Activated T-cell treated with anti-CD3 and anti-CD28 coated beads, Interleukin-2, amount 50 U/mL, for 4 hours (primary cell): ENCODE measurements around the gene RIN3. TPM values are rescaled to one million over a fixed set of nuclear protein-coding genes. Genes with fewer than 3 reads are reported as not detected.
"Not testable (repeated sequence)": the region's sequence is repeated elsewhere in the genome, so short reads cannot be mapped to it uniquely, and the experiment has no call there.

Experiments used
- ATAC-seq, 2 donors: fragments of 200-7000 bp; cut with Tn5 transposase; one replicate each; pipeline ENCODE4 v1.10.0; 2021
- DNase-seq: peaks from one replicate; pipeline ENCODE4 v3.0.0-alpha.2; 2020
- H3K27me3 Mint-ChIP-seq: one replicate; pipeline ENCODE4 v1.8.0; 2021; ENCODE audit warnings: low read depth, mixed read lengths
- H3K36me3 Mint-ChIP-seq: one replicate; pipeline ENCODE4 v1.8.0; 2022; ENCODE audit warnings: mixed read lengths; ENCODE audit not compliant: insufficient read depth
- H3K4me1 Mint-ChIP-seq: one replicate; pipeline ENCODE4 v1.8.0; 2021; ENCODE audit warnings: low read depth, mixed read lengths
- H3K4me3 Mint-ChIP-seq: one replicate; pipeline ENCODE4 v1.8.0; 2021; ENCODE audit warnings: mild to moderate bottlenecking, moderate library complexity, mixed read lengths
- H3K9me3 Mint-ChIP-seq: one replicate; pipeline ENCODE4 v1.8.0; 2021; ENCODE audit warnings: mixed read lengths
- total RNA-seq, 3 donors: library from RNA; stranded (reverse); gene quantifications; one replicate each; pipeline ENCODE4 v1.2.1, GENCODE V29; 2021

The RIN3 gene
- total RNA-seq, 3 donors from 2014 or later = 14.2 to 24.3 (median 18.5) TPM

DNA sequence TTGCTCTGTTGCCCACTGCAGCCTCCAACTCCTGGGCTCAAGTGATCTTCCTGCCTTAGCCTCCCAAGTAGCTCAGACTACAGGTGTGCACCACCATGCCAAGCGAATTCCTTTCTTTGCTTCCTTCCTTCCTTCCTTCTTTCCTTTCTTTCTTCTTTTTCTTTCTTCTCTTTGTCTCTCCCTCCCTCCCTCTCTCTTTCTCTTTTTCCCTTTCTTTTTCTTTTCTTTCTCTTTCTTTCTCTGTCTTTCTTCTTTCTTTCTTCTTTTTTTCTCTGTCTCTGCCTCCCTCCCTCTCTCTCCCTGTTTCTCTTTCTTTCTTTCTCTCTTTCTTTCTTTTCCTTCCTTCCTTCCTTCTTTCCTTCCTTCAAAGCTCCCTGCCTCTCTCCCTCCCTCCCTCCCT is 182.0 kb downstream of the RIN3 start:
- peaks cover 35% of the 10 kb centered on the region for H3K4me1 Mint-ChIP-seq
- H3K9me3 Mint-ChIP-seq = no peaks in the 10 kb centered on the region
- ATAC-seq (no peak), DNase-seq (no peak)
- no peaks in the 10 kb centered on the region for H3K36me3 Mint-ChIP-seq
- H3K4me3 Mint-ChIP-seq = no peak overlapping the region
- peaks cover 2% of the 10 kb centered on the region for H3K27me3 Mint-ChIP-seq

GRCh38 chr14:92696366-92696765 is 182.8 kb downstream of the RIN3 start:
- no peak for ATAC-seq
- H3K27me3 Mint-ChIP-seq = peaks cover 2% of the 10 kb centered on the region
- H3K9me3 Mint-ChIP-seq = no peaks in the 10 kb centered on the region
- DNase-seq = no peak
- no peak overlapping the region for H3K4me3 Mint-ChIP-seq
- H3K4me1 Mint-ChIP-seq = peaks cover 35% of the 10 kb centered on the region
- H3K36me3 Mint-ChIP-seq = no peaks in the 10 kb centered on the region

- peaks cover 4% of the 10 kb centered on the region for H3K27me3 Mint-ChIP-seq
- H3K4me3 Mint-ChIP-seq = no peak overlapping the region
- ATAC-seq (no peak), DNase-seq (no peak)
- H3K36me3 Mint-ChIP-seq = no peaks in the 10 kb centered on the region
- H3K9me3 Mint-ChIP-seq = no peaks in the 10 kb centered on the region
- H3K4me1 Mint-ChIP-seq = peaks cover 24% of the 10 kb centered on the region
Measured at GRCh38 chr14:92698393-92698792, 184.8 kb downstream of the RIN3 start.

GRCh38 chr14:92701826-92702225 is 188.2 kb downstream of the RIN3 start:
- Mint-ChIP-seq H3K36me3 (peaks cover 4% of the 10 kb centered on the region), H3K27me3 (peaks cover 8% of the 10 kb centered on the region), H3K4me3 (no peak overlapping the region)

GRCh38 chr14:92702441-92702918 is 188.9 kb downstream of the RIN3 start:
- peaks cover under 1% of the 10 kb centered on the region for H3K4me1 Mint-ChIP-seq
- no peak for ATAC-seq
- H3K9me3 Mint-ChIP-seq = no peaks in the 10 kb centered on the region
- H3K36me3 Mint-ChIP-seq = peaks cover 7% of the 10 kb centered on the region
- no peak overlapping the region for H3K4me3 Mint-ChIP-seq
- DNase-seq = no peak
- H3K27me3 Mint-ChIP-seq = peaks cover 8% of the 10 kb centered on the region

More at GRCh38 chr14:92701826-92702225, 188.2 kb downstream of the RIN3 start:
- no peaks in the 10 kb centered on the region for H3K9me3 Mint-ChIP-seq
- DNase-seq = no peak
- peaks cover 5% of the 10 kb centered on the region for H3K4me1 Mint-ChIP-seq
- ATAC-seq = no peak

DNA sequence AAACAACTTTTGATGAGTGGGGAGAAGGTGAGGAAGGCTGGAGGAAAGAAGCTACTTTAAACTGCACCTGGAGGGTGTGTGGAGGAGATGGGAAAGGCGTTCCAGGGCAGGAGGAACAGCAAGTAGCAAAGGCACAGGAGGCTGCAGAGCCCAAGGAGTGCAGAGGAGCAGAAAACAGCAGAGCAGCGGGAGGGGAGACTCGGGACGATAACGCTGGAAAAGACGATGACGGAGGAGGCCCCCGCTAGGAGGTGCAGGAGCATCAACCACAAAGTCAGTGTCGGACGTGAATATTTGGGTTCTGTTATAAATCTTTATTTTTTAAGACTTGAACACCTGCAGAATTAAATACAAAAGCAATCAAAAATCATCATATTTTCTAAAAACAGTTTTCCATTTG is 189.9 kb downstream of the RIN3 start:
- DNase-seq (no peak), ATAC-seq (no peak)
- no peak overlapping the region for H3K4me3 Mint-ChIP-seq
- H3K36me3 Mint-ChIP-seq = peaks cover 7% of the 10 kb centered on the region
- H3K9me3 Mint-ChIP-seq = no peaks in the 10 kb centered on the region
- H3K27me3 Mint-ChIP-seq = peaks cover 8% of the 10 kb centered on the region
- H3K4me1 Mint-ChIP-seq = no peaks in the 10 kb centered on the region

- Mint-ChIP-seq H3K9me3 (no peaks in the 10 kb centered on the region), H3K4me3 (no peak overlapping the region), H3K4me1 (no peaks in the 10 kb centered on the region), H3K27me3 (peaks cover 8% of the 10 kb centered on the region), H3K36me3 (peaks cover 7% of the 10 kb centered on the region)
- DNase-seq = no peak
- no peak for ATAC-seq
Measured at GRCh38 chr14:92704036-92704804, 190.6 kb downstream of the RIN3 start.

- DNase-seq (no peak), ATAC-seq (no peak)
- peaks cover 8% of the 10 kb centered on the region for H3K27me3 Mint-ChIP-seq
- no peaks in the 10 kb centered on the region for H3K4me1 Mint-ChIP-seq
- H3K9me3 Mint-ChIP-seq = no peaks in the 10 kb centered on the region
- H3K4me3 Mint-ChIP-seq = no peak overlapping the region
- peaks cover 7% of the 10 kb centered on the region for H3K36me3 Mint-ChIP-seq
Measured at GRCh38 chr14:92704821-92705220, 191.2 kb downstream of the RIN3 start.

- Mint-ChIP-seq H3K36me3 (peaks cover 11% of the 10 kb centered on the region), H3K9me3 (no peaks in the 10 kb centered on the region), H3K4me1 (no peaks in the 10 kb centered on the region), H3K27me3 (peaks cover 7% of the 10 kb centered on the region), H3K4me3 (no peak overlapping the region)
- no peak for DNase-seq
- no peak for ATAC-seq
Measured at GRCh38 chr14:92706386-92706785, 192.8 kb downstream of the RIN3 start.

GRCh38 chr14:92709340-92710000 is 195.9 kb downstream of the RIN3 start:
- ATAC-seq = no peak
- Mint-ChIP-seq H3K27me3 (peaks cover 6% of the 10 kb centered on the region), H3K36me3 (peaks cover 16% of the 10 kb centered on the region), H3K9me3 (no peaks in the 10 kb centered on the region), H3K4me3 (no peak overlapping the region), H3K4me1 (no peaks in the 10 kb centered on the region)
- no peak for DNase-seq

- ATAC-seq = no peak
- peaks cover 2% of the 10 kb centered on the region for H3K27me3 Mint-ChIP-seq
- peaks cover 12% of the 10 kb centered on the region for H3K36me3 Mint-ChIP-seq
- DNase-seq = no peak
- H3K4me1 Mint-ChIP-seq = no peaks in the 10 kb centered on the region
- H3K9me3 Mint-ChIP-seq = no peaks in the 10 kb centered on the region
- no peak overlapping the region for H3K4me3 Mint-ChIP-seq
Measured at GRCh38 chr14:92710001-92710341, 196.4 kb downstream of the RIN3 start.

GRCh38 chr14:92711976-92712653 is 198.5 kb downstream of the RIN3 start:
- H3K4me1 Mint-ChIP-seq = no peaks in the 10 kb centered on the region
- ATAC-seq = no peak
- no peaks in the 10 kb centered on the region for H3K27me3 Mint-ChIP-seq
- no peaks in the 10 kb centered on the region for H3K9me3 Mint-ChIP-seq
- H3K4me3 Mint-ChIP-seq = no peak overlapping the region
- no peak for DNase-seq
- H3K36me3 Mint-ChIP-seq = peaks cover 11% of the 10 kb centered on the region

- DNase-seq = no peak
- no peaks in the 10 kb centered on the region for H3K27me3 Mint-ChIP-seq
- no peaks in the 10 kb centered on the region for H3K9me3 Mint-ChIP-seq
- peaks cover 9% of the 10 kb centered on the region for H3K36me3 Mint-ChIP-seq
- no peak for ATAC-seq
- H3K4me1 Mint-ChIP-seq = peaks cover 3% of the 10 kb centered on the region
- no peak overlapping the region for H3K4me3 Mint-ChIP-seq
Measured at GRCh38 chr14:92712654-92713051, 199.1 kb downstream of the RIN3 start.

GRCh38 chr14:92714739-92715307 is 201.2 kb downstream of the RIN3 start:
- H3K36me3 Mint-ChIP-seq, H3K9me3 Mint-ChIP-seq, H3K4me3 Mint-ChIP-seq, H3K27me3 Mint-ChIP-seq, H3K4me1 Mint-ChIP-seq: not testable (repeated sequence)
- DNase-seq = peak; percentile 77
- ATAC-seq = peak; percentile 81 to 88
